Thyroid gland (tissue), 4 donors: ENCODE data around the gene BTNL3. TPM values are rescaled to one million over a fixed set of nuclear protein-coding genes. Genes with fewer than 3 reads are reported as not detected.

Source experiments
- DNase-seq, 2 donors: peaks; one replicate each; pipeline ENCODE4 v3.0.0-alpha.2; 2019
- H3K27ac ChIP-seq, 3 donors: fragments of 200-600 bp; sonication (generic); 1 replicate in 2 of 3; 2 replicates in 1 of 3; pipeline ENCODE4 v1.5.1; 2016 to 2019; ENCODE audit warnings: mild to moderate bottlenecking in 1 of 3, moderate library complexity in 1 of 3
- H3K27me3 ChIP-seq: fragments of 200-600 bp; sonication (generic); one replicate; pipeline ENCODE4 v1.5.1; 2019
- H3K36me3 ChIP-seq, 2 donors: fragments of 200-600 bp; sonication (generic); one replicate each; pipeline ENCODE4 v1.5.1; 2016 to 2019
- H3K4me1 ChIP-seq, 2 donors: fragments of 200-600 bp; sonication (generic); one replicate each; pipeline ENCODE4 v1.5.1; 2017 to 2019
- H3K4me3 ChIP-seq, 3 donors: fragments of 200-600 bp; sonication (generic); replicated peaks in 1 of 3; 1 replicate in 2 of 3; 2 replicates in 1 of 3; pipeline ENCODE4 v1.5.1; 2016; ENCODE audit warnings: mild to moderate bottlenecking in 1 of 3
- H3K9me3 ChIP-seq: fragments of 200-600 bp; sonication (generic); one replicate; pipeline ENCODE4 v1.5.1; 2017
- CTCF ChIP-seq, 6 experiments: fragments of 200-600 bp in 3 of 6; fragments of 450-650 bp in 3 of 6; sonication (generic) in 3 of 6; IDR thresholded peaks; one replicate each; pipeline ENCODE4 v1.5.1; 2016 to 2019; ENCODE audit warnings: antibody characterized with exemption in 6 of 6, mild to moderate bottlenecking in 2 of 6, inconsistent platforms in 1 of 6, moderate library complexity in 1 of 6
- POLR2A ChIP-seq, 2 donors: fragments of 450-650 bp; IDR thresholded peaks; one replicate each; pipeline ENCODE4 v1.6.1; 2017; ENCODE audit warnings: antibody characterized with exemption in 2 of 2, mild to moderate bottlenecking in 2 of 2, moderate library complexity in 1 of 2
- WGBS, 2 donors: methylation state at CpG; one replicate each; pipeline ENCODE4 v1.1.5; 2017; 5-methylcytosine and 5-hydroxymethylcytosine counted together
- intact Hi-C: fragments of 100-400 bp; cut with DNase I; formaldehyde crosslinking; loops from one replicate; pipeline ENCODE4 v1.15.1; 2023
- total RNA-seq, 4 donors: library from RNA; depleted of rRNA; stranded (reverse); fragments of >200 nt; gene quantifications; one replicate each; pipeline ENCODE4 v1.2.3, GENCODE V29; 2016

Gene BTNL3
- total RNA-seq, 4 donors from 2014 or later: 0.50 TPM; not detected in 3

DNA sequence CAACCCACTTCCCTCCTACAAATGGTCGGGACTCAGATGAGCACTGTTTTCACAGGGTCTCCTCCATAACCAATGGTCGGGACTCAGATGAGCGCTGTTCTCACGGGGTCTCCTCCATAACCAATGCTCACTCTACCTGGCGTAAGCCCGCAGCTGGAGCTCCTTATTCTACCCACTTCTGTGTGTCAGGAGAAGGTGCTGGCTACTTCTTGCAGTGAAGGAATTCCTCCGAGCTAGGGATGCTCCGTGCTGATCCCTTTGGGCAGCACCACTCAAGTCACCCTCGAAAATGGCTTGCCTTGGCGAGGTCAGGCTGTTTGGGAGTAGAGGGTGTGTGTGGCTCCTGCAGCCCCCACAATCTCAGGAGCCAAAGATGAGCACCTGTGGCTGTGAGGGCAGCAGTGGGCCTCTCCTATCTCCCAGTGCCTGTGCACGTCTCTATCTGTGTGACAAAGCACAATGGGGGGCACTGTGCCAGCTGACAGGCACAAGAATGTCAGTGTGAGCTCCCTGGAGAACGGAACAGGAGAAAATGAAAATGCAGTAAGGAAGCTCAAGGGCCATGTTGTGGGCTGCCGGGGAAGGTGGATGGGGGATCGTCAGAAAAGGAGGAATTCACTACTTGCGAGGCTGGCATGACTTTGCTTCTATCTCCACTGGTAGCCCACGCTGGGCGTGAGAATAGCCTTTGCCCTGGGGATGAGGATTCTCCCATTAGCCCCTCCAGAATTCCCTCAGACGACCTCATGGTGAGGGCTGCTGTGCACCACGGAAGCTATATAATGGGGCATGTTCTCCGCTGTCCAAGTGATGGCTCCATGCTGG lies 47.6 kb downstream of the BTNL3 start:
- DNase-seq: peak; percentile 42 to 55
- no peaks in the 10 kb centered on the region for H3K9me3 ChIP-seq
- H3K36me3 ChIP-seq: no peaks in the 10 kb centered on the region
- peaks cover 0 to 5% of the 10 kb centered on the region in 2 donors for H3K4me1 ChIP-seq
- no peak overlapping the region for H3K4me3 ChIP-seq
- intact Hi-C loops: no loop called here
- TF ChIP-seq POLR2A (IDR thresholded peaks at IDR 0.05): no peak
- TF ChIP-seq CTCF (IDR thresholded peaks at IDR 0.05): no peak
- no peak overlapping the region for H3K27ac ChIP-seq
- no peaks in the 10 kb centered on the region for H3K27me3 ChIP-seq
- WGBS, 2 donors: 74 to 75% methylated on average over 19 to 20 of the region's 20 CpGs

GRCh38 chr5:181036816-181037364 lies 48.2 kb downstream of the BTNL3 start:
- 70 to 86% methylated on average over 4 to 8 of the region's 13 CpGs for WGBS, 2 donors
- H3K4me1 ChIP-seq: peaks cover 0 to 5% of the 10 kb centered on the region in 2 donors
- H3K9me3 ChIP-seq: no peaks in the 10 kb centered on the region
- TF ChIP-seq CTCF (IDR thresholded peaks at IDR 0.05) (no peak), POLR2A (IDR thresholded peaks at IDR 0.05) (no peak)
- H3K27me3 ChIP-seq: no peaks in the 10 kb centered on the region
- intact Hi-C loops: no loop called here
- no peak overlapping the region for H3K27ac ChIP-seq
- DNase-seq: no peak
- H3K36me3 ChIP-seq: no peaks in the 10 kb centered on the region
- no peak overlapping the region for H3K4me3 ChIP-seq

GRCh38 chr5:181037365-181037861 lies 48.8 kb downstream of the BTNL3 start:
- Histone ChIP-seq H3K27me3 (no peaks in the 10 kb centered on the region), H3K36me3 (no peaks in the 10 kb centered on the region), H3K4me1 (peaks cover 0 to 5% of the 10 kb centered on the region in 2 donors), H3K4me3 (no peak overlapping the region), H3K27ac (no peak overlapping the region), H3K9me3 (no peaks in the 10 kb centered on the region)
- 79 to 80% methylated on average over 3 to 4 of the region's 4 CpGs for WGBS, 2 donors
- no peak for TF ChIP-seq CTCF (IDR thresholded peaks at IDR 0.05)
- TF ChIP-seq POLR2A (IDR thresholded peaks at IDR 0.05): no peak
- DNase-seq: no peak
- intact Hi-C loops: no loop called here

GRCh38 chr5:181039471-181039870 lies 50.8 kb downstream of the BTNL3 start:
- Histone ChIP-seq H3K36me3 (no peaks in the 10 kb centered on the region), H3K4me1 (peaks cover 0 to 5% of the 10 kb centered on the region in 2 donors), H3K4me3 (no peak overlapping the region), H3K9me3 (no peaks in the 10 kb centered on the region), H3K27me3 (no peaks in the 10 kb centered on the region), H3K27ac (no peak overlapping the region)
- DNase-seq: no peak
- no peak for TF ChIP-seq POLR2A (IDR thresholded peaks at IDR 0.05)
- TF ChIP-seq CTCF (IDR thresholded peaks at IDR 0.05): no peak
- 57% methylated on average over 8 of the region's 8 CpGs for WGBS, 2 donors
- intact Hi-C loops: no loop called here
